Lower leg skin (tissue), 3 donors: ENCODE data around the gene FGF16.

Experiments
- CTCF ChIP-seq, 3 donors: fragments of 450-650 bp; IDR thresholded peaks; one replicate each; pipeline ENCODE4 v1.5.1; 2016; ENCODE audit warnings: antibody characterized with exemption in 3 of 3, mild to moderate bottlenecking in 3 of 3, moderate library complexity in 2 of 3
- POLR2A ChIP-seq, 2 donors: fragments of 450-650 bp; IDR thresholded peaks; one replicate each; pipeline ENCODE4 v1.6.1; 2016 to 2017; ENCODE audit warnings: antibody characterized with exemption in 2 of 2, mild to moderate bottlenecking in 1 of 2, moderate library complexity in 1 of 2

GRCh38 chrX:77444075-77444474 lies 3.1 kb upstream of the FGF16 start:
- TF ChIP-seq CTCF (IDR thresholded peaks at IDR 0.05) (no peak), POLR2A (IDR thresholded peaks at IDR 0.05) (no peak)
